SW480 (cell line): ENCODE results near the gene SIL1.
A peak's percentile ranks its signal among the peaks of the same experiment; 100 is the strongest.
"Not testable (repeated sequence)": the region's sequence is repeated elsewhere in the genome, so short reads cannot be mapped to it uniquely, and the experiment has no call there.

Source experiments
- DNase-seq: peaks from one replicate; pipeline ENCODE4 v3.0.0-alpha.2; 2016; ENCODE audit warnings: low spot score

Gene SIL1

GRCh38 chr5:139068060-139068459 lies 130.1 kb downstream of the SIL1 start:
- DNase-seq: no peak

- DNase-seq: no peak
These were observed 132.9 kb downstream of the SIL1 start for GRCh38 chr5:139065306-139065705.

GRCh38 chr5:139064613-139065012 lies 133.6 kb downstream of the SIL1 start:
- no peak for DNase-seq

GRCh38 chr5:139063664-139064054 lies 134.5 kb downstream of the SIL1 start:
- DNase-seq: no peak

GRCh38 chr5:139062910-139063663 lies 135.1 kb downstream of the SIL1 start:
- no peak for DNase-seq

GRCh38 chr5:139061856-139062255 lies 136.3 kb downstream of the SIL1 start:
- no peak for DNase-seq

- no peak for DNase-seq
These were observed 136.9 kb downstream of the SIL1 start for GRCh38 chr5:139061274-139061673.

GRCh38 chr5:139058121-139058520 lies 140.0 kb downstream of the SIL1 start:
- no peak for DNase-seq

- DNase-seq: not testable (repeated sequence)
These were observed 140.9 kb downstream of the SIL1 start for GRCh38 chr5:139057045-139057939.

- no peak for DNase-seq
These were observed 145.2 kb downstream of the SIL1 start for GRCh38 chr5:139052975-139053374.

GRCh38 chr5:139051392-139051791 lies 146.8 kb downstream of the SIL1 start:
- DNase-seq: no peak

GRCh38 chr5:139050432-139050831 lies 147.7 kb downstream of the SIL1 start:
- DNase-seq: no peak

- no peak for DNase-seq
These were observed 148.4 kb downstream of the SIL1 start for GRCh38 chr5:139049780-139050179.

- no peak for DNase-seq
These were observed 151.6 kb downstream of the SIL1 start for GRCh38 chr5:139046551-139046950.

GRCh38 chr5:139043157-139043905 lies 154.8 kb downstream of the SIL1 start:
- no peak for DNase-seq

GRCh38 chr5:139040081-139040480 lies 158.1 kb downstream of the SIL1 start:
- DNase-seq: no peak

- DNase-seq: peak; percentile 24
These were observed 159.4 kb downstream of the SIL1 start for GRCh38 chr5:139038613-139039305.

GRCh38 chr5:139037732-139038131 lies 160.4 kb downstream of the SIL1 start:
- DNase-seq: no peak

GRCh38 chr5:139036332-139036731 lies 161.8 kb downstream of the SIL1 start:
- DNase-seq: not testable (repeated sequence)

GRCh38 chr5:139027150-139027549 lies 171.0 kb downstream of the SIL1 start:
- DNase-seq: no peak

- no peak for DNase-seq
These were observed 172.5 kb downstream of the SIL1 start for GRCh38 chr5:139025651-139026050.

GRCh38 chr5:139023286-139023685 lies 174.9 kb downstream of the SIL1 start:
- DNase-seq: no peak
